ENCODE measurements around the gene CXCL3.

CXCL3 gene

DNA sequence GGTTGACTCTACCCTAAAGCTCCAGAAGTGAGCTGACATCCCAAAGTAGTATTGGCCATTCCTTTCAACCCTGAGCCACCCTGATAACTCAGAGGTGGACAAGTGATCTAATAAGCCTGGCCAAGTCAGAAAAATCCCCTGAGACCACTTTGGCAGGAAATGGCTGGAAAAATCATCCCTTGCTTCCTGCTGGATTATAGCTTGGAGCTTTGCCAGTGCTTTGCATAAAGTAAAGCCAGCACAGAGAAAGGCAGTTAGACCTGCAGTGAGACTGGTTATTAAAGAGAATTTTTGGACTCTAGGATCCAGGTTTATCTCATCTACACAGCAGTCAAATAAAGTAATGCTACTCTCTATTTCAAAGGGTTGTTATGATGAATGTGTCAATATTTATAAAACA is 6.4 kb downstream of the CXCL3 start:
- no peak for TF ChIP-seq POLR2AphosphoS5 (IDR thresholded peaks at IDR 0.05; ENCODE audit: low read depth, low read length)
- TF ChIP-seq FOXP2 (optimal IDR thresholded peaks at IDR 0.05; ENCODE audit: borderline replicate concordance, extremely low read depth, extremely low read length, insufficient read depth): no peak
- TF ChIP-seq TAF1 (IDR thresholded peaks at IDR 0.05; ENCODE audit: borderline replicate concordance, insufficient read depth, low read length): no peak
- TF ChIP-seq, protein P1, sequence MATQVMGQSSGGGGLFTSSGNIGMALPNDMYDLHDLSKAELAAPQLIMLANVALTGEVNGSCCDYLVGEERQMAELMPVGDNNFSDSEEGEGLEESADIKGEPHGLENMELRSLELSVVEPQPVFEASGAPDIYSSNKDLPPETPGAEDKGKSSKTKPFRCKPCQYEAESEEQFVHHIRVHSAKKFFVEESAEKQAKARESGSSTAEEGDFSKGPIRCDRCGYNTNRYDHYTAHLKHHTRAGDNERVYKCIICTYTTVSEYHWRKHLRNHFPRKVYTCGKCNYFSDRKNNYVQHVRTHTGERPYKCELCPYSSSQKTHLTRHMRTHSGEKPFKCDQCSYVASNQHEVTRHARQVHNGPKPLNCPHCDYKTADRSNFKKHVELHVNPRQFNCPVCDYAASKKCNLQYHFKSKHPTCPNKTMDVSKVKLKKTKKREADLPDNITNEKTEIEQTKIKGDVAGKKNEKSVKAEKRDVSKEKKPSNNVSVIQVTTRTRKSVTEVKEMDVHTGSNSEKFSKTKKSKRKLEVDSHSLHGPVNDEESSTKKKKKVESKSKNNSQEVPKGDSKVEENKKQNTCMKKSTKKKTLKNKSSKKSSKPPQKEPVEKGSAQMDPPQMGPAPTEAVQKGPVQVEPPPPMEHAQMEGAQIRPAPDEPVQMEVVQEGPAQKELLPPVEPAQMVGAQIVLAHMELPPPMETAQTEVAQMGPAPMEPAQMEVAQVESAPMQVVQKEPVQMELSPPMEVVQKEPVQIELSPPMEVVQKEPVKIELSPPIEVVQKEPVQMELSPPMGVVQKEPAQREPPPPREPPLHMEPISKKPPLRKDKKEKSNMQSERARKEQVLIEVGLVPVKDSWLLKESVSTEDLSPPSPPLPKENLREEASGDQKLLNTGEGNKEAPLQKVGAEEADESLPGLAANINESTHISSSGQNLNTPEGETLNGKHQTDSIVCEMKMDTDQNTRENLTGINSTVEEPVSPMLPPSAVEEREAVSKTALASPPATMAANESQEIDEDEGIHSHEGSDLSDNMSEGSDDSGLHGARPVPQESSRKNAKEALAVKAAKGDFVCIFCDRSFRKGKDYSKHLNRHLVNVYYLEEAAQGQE (IDR thresholded peaks at IDR 0.05; ENCODE audit: insufficient read depth in 1 of 2, low read depth in 2 of 2, low read length in 2 of 2): no peak
- no peak for TF ChIP-seq SIN3A (IDR thresholded peaks at IDR 0.05; ENCODE audit: borderline replicate concordance, insufficient read depth, low read length)

DNA sequence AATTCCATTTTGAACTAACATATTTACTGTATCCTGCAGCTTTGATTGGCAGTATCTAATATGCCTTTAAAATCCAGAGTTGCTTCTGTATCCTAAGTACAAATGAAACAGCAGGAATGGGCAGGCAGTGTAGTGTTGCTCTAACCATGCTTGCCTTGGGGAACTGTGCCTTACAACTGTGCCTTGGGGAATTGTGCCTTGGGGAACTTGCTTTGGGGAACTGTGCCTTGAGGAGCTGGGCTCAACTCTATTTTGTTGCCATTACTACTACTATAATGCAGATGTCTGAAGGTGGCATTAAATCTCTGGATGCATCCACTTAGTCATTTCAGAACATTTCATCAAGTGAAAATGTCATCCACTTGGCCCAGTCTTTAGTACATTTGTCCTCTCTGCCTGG is 6.9 kb downstream of the CXCL3 start:
- TF ChIP-seq TAF1 (IDR thresholded peaks at IDR 0.05; ENCODE audit: borderline replicate concordance, insufficient read depth, low read length): no peak
- TF ChIP-seq, protein P1 (IDR thresholded peaks at IDR 0.05; ENCODE audit: insufficient read depth in 1 of 2, low read depth in 2 of 2, low read length in 2 of 2): no peak
- TF ChIP-seq POLR2AphosphoS5 (IDR thresholded peaks at IDR 0.05; ENCODE audit: low read depth, low read length): no peak
- no peak for TF ChIP-seq SIN3A (IDR thresholded peaks at IDR 0.05; ENCODE audit: borderline replicate concordance, insufficient read depth, low read length)
- no peak for TF ChIP-seq FOXP2 (optimal IDR thresholded peaks at IDR 0.05; ENCODE audit: borderline replicate concordance, extremely low read depth, extremely low read length, insufficient read depth)

DNA sequence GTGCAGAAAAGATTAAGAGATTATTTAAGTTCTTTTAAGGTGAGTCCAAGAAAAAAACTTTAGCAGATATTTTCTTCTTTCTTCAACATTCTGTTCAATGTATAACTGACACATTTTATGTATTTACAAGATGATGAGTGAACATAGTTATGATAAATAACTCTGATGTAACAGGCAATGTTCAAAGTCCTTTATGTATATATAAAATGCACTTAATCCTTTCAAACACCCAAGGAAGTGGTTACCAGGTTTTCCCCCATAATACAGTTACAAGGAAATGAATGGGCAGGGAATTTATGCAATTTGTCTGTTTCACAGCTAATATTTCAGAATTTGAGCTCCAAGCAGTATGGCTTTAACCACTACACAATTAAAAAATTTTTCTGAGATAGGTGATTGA is 8.2 kb downstream of the CXCL3 start:
- TF ChIP-seq TAF1 (IDR thresholded peaks at IDR 0.05; ENCODE audit: borderline replicate concordance, insufficient read depth, low read length): no peak
- TF ChIP-seq FOXP2 (optimal IDR thresholded peaks at IDR 0.05; ENCODE audit: borderline replicate concordance, extremely low read depth, extremely low read length, insufficient read depth): no peak
- TF ChIP-seq, protein P1 (IDR thresholded peaks at IDR 0.05; ENCODE audit: insufficient read depth in 1 of 2, low read depth in 2 of 2, low read length in 2 of 2): no peak
- TF ChIP-seq SIN3A (IDR thresholded peaks at IDR 0.05; ENCODE audit: borderline replicate concordance, insufficient read depth, low read length): no peak
- no peak for TF ChIP-seq POLR2AphosphoS5 (IDR thresholded peaks at IDR 0.05; ENCODE audit: low read depth, low read length)

DNA sequence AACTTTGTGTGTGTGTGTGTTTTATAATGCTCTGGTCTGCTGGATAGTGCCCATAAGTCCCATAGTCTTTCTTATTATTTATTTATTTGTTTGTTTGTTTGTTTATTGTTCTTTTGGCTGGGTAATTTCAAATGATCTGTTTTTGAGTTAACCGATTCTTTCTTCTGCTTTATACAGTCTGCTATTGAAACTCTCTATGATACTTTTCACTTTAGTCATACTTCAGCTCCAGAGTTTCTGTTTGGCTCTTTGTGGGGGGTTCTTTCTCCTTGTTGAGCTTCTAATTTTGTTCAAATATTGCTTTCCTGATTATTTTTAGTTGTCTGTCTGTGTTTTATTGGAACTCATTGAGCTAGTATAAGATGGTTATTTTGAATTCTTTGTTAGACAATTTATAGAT is 10.0 kb downstream of the CXCL3 start:
- TF ChIP-seq SIN3A (IDR thresholded peaks at IDR 0.05; ENCODE audit: borderline replicate concordance, insufficient read depth, low read length): no peak
- no peak for TF ChIP-seq POLR2AphosphoS5 (IDR thresholded peaks at IDR 0.05; ENCODE audit: low read depth, low read length)
- no peak for TF ChIP-seq TAF1 (IDR thresholded peaks at IDR 0.05; ENCODE audit: borderline replicate concordance, insufficient read depth, low read length)
- no peak for TF ChIP-seq FOXP2 (optimal IDR thresholded peaks at IDR 0.05; ENCODE audit: borderline replicate concordance, extremely low read depth, extremely low read length, insufficient read depth)

DNA sequence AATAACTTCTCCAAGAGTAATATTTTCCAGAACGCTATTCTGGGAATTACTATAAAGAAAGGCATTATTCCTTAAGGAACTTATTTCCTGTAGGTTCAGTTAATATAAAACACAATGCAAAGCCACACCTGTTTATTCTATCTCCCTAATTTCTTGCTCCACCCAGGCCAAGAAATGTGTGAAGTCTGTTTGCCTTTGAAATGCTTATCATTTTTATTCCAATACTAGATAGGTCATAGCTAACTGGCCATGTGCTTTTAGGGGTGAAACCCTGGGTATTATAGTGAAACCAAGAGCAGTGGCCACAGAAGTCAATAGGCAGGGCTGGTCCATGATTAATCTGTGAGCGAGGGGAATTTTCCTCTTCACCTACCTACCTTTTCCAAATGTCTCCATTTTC is 14.8 kb downstream of the CXCL3 start:
- TF ChIP-seq, protein P1 (IDR thresholded peaks at IDR 0.05; ENCODE audit: insufficient read depth in 1 of 2, low read depth in 2 of 2, low read length in 2 of 2): no peak
- no peak for TF ChIP-seq FOXP2 (optimal IDR thresholded peaks at IDR 0.05; ENCODE audit: borderline replicate concordance, extremely low read depth, extremely low read length, insufficient read depth)
- TF ChIP-seq TAF1 (IDR thresholded peaks at IDR 0.05; ENCODE audit: borderline replicate concordance, insufficient read depth, low read length): no peak
- no peak for TF ChIP-seq POLR2AphosphoS5 (IDR thresholded peaks at IDR 0.05; ENCODE audit: low read depth, low read length)
- no peak for TF ChIP-seq SIN3A (IDR thresholded peaks at IDR 0.05; ENCODE audit: borderline replicate concordance, insufficient read depth, low read length)
